Inflammatory macrophage treated with lipopolysaccharide for 4 hours (primary cell): ENCODE data around the gene ARRDC1.

ENCODE experiments used
- DNase-seq: peaks from one replicate; pipeline ENCODE4 v3.0.0-alpha.2; 2020

The ARRDC1 gene

DNA sequence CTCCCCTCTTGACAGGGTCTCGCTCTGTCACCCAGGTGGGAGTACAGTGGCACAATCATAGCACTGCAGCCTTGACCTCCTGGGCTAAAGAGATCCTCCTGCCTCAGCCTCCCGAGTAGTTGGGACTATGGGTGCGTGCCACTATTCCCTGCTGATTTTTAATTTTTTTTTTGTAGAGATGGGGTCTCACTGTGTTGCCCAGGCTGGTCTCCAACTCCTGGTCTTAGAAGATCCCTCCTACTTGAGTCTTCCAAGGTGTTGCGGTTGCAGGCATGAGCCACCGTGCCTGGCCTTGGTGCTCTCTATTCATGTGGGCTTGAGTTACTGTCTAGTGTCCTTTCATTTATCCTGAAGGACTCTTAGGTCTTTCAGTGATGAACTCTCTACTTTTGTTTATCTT lies 37.4 kb downstream of the ARRDC1 start:
- DNase-seq: no peak

DNA sequence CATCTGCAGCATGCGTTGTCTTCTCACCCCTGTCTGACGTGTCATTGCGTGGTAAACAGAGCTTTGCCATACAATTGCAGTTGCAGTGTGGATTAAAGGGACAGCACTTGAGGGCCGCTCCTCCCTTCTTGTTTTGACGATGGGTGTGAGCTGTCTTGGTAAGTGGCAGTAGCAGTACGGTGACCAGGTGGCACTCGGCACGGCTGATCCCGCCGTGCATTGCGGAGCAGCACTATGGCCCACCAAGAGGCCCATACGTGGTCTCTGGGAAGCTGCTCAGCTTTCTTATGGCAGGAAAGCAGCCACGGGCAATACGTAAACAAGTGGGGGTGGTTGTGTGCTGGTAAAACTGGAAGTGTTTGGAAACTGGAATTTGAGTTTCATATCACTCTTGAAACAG lies 38.4 kb downstream of the ARRDC1 start:
- peak; percentile 58 for DNase-seq

DNA sequence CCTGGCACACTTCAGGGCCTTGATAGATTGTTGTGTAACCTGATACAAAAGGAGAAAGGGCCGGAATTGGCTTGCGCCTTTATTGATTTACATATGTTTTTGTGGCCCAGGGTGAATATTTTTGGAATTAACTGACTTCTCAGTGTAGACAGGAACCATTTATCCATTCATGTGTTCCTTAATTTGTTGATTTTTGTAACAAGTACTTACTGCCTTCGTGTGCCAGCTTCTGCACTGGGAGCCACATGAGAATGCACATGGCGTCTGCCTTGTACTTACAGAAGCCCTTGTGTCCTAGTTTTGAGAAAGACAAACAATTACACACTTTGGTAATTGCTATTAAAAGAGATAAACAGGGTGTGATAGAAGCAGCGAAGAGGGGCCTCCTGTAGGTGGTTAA lies 39.7 kb downstream of the ARRDC1 start:
- no peak for DNase-seq

DNA sequence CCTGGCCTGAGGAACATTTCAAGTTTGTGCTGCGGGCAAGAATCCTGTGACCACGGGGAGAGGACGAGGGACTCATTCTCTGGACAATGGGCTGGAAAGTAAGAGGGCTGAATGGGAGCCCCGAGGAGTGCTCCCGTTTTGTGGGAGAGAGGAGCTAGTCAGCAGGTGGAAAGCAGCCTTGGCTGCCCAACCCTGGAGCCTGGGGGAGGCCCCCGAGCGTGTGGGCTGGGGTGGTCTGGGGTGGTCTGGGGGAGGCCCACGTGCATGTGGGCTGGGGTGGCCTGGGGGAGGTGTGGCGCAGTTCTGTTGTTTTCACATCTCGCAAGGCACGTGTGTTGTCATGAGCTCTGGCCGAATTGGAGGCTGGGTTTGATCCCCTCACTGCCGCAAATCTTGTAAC lies 40.9 kb downstream of the ARRDC1 start:
- no peak for DNase-seq

DNA sequence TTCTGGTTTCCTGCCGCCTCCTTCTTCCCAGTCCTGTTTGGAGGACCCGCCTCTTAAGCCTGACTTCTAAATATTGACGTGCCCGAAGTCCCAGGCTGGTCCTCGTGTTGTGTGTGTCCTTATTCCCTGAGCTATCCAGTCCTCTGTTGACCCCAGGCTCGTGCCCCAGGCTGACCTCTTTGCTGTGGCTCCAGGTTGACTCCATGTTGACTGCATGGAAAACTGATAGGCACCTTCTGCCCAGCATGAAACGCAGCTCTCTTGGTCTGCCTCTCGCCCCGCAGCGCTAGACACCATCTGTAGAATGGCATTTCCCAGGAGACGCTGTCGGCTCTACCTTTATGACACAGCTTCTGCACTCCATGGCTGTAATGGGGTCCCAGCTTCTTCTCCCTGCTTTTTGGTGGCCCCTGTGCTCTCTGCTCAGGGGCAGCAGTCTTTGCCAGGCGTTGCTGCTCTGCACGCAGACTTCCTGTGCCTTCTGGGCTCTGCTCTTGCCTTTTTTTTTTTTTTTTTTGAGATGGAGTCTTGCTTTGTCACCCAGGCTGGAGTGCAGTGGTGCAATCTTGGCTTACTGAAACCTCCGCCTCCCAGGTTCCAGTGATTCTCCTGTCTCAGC lies 41.7 kb downstream of the ARRDC1 start:
- peak; percentile 7 for DNase-seq

DNA sequence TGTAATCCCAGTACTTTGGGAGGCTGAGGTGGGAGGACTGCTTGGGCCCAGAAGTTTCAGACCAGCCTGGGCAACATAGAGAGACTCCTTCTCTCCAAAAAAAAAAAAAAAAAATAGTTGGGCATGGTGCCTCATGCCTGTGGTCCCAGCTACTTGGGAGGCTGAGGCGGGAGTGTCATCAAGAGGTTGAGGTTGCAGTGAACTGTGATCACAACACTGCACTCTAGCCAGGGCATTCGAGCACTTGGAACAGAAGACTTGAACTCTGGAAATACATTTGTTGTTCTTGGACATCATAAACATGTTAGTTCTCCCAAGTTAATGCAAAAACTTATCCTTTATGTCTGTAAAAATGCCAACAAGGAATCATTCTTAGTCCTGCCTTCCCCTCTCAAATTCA lies 42.9 kb downstream of the ARRDC1 start:
- no peak for DNase-seq

DNA sequence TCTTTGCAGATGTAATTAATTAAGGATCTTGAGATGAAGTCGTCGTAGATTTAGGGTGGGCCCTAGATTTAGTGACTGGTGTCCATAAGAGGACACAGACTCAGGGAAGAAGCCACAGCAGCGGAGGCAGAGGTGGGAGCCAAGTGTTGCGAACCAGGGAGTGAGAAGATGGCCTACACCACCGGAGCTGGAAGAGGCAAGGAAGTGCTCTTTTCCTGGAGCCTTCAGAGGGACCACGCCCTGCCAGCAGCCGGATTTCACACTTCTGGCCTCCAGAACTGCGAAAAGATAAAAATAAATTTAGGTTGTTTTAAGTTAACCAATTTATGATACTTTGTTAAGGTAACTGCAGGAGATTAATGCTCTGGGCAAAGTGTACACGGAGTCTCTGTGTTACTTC lies 44.1 kb downstream of the ARRDC1 start:
- DNase-seq: no peak

DNA sequence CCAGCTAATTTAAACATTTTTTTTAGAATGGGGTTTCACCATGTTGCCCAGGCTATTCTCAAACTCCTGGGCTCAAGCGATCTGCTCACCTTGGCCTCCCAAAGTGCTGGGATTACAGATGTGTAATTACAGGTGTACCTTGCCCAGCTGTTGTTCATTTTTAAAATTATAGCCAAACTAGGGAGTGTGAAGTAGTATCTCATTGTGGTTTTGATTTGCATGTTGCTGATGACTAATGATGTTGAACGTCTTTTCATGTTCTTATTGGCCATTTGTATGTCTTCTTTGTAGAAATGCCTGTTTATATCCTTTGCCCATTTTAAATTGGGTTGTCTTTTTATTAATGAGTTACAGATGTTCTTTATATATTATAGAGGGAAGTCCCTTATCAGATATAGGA lies 44.8 kb downstream of the ARRDC1 start:
- DNase-seq: no peak

DNA sequence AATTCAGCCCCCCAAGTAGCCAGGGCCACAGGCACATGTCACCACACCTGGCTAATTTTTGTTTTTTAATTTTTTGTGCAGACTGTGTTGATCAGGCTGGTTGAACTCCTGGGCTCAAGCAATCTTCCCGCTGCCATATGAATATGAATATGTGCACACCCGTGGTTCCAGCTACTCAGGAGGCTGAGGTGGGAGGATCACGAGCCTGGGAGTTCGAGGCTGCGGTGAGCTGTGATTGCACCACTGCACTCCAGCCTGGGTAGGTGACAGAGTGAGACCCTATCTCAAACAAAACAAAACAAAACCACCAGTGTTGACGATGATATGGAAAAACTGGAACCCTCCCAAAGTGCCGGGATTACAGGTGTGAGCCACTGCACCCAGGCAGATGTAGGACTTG lies 45.3 kb downstream of the ARRDC1 start:
- no peak for DNase-seq

DNA sequence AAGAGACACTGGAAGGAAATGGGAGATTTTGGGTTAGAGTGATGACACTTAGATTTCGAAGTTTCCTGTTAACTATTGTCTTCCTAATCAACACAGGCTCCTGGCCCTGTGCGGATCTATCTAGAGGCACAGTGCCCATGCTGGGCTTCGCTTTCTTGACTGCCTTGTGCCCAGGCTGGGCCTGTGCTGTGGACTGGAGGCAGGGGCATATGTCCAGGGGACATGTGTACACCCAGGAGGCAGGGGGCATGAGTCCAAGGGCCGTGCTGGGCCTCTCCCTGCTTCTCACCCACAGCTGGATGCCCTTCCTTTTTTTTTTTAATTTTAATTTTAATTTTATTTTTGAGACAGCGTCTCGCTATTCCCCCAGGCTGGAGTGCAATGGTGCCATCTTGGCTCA lies 50.9 kb downstream of the ARRDC1 start:
- no peak for DNase-seq

DNA sequence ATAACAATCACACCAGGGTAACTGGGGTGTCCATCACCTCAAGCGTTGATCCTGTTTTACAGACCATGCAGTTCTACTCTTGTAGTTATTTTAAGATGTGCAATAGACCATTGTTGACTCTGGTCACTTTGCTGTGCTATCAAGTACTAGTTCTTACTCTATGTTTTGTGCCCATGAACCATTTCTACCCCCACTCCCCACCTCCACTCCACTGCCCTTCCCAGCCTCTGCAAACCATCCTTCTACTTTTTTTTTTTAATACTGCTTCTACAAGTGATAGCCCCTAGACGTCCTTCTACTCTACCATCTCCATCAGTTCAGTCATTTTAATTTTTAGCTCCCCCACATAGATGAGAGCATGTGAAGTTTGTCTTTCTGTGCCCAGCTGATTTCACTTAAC lies 52.1 kb downstream of the ARRDC1 start:
- no peak for DNase-seq

DNA sequence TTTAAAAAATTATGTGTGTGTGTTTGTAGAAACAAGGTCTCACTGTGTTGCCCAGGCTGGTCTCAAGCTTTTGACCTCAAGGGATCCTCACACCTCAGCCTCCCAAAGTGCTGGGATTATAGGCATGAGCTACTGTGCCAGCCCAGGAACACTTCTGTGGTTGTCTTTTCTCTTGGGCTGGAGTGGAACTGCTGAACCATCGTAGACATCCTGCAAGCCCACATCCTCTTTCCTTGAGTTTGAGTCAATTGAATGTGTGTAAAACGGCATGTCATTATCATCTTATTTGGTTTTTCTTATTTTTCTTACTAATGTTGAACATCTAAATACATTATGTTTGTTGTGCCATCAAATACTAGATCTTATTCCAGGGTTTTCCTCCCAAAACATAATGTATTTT lies 53.3 kb downstream of the ARRDC1 start:
- DNase-seq: no peak

DNA sequence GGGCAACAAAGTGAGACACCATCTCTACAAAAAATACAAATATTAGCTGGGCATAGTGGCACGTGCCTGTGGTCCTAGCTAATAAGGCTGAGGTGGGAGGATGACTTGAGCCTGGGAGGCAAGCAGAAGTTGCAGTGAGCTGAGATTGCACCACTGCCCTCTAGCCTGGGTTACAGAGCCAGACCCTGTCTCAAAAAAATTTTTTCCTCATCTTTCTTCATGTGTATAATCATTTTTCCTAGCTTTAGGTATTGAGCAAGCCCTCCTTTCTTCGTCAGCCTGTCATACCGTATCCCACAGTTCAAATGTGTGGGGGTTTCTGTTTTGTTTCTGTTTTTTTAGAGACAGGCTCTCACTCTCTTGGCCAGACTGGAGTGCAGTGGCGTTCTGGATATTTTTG lies 54.7 kb downstream of the ARRDC1 start:
- DNase-seq: peak; percentile 81

DNA sequence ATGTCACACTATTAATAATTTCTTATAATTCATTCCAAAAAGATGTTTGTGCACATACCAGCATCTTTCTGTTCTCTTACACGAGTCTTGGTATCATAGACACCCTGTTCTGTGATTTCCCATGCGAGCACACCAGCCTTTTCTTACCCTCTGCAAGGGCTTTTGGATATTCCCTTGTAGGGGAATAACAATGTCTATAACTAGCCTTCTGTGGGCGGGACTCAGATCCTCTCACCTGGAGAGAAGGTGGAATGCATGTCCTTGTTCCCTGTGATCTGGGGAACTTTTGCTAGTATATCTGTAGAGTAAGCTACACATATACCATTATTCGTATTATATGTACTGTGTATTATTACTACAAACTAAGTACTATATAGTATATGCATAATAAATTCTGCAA lies 58.1 kb downstream of the ARRDC1 start:
- no peak for DNase-seq

DNA sequence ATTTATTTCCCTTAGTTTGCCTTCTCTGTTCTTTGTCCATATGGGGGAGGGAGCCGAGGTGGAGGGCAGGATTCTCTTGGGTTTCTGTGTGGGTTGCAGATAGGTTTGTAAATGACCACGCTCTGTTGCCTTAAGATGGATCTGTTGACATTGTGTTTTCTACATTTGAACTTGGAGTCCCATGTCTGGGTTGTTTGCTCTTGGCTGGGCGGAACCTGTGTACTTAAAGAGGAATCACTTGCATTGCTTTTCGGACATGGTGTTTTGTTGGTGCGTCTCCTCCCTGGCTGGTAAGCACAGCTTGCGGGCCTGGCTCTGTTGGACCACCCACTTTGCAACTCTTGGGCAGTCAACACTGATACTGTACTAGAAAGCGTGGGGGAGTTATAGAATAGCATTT lies 59.2 kb downstream of the ARRDC1 start:
- DNase-seq: no peak
